PC-3 (cell line): ENCODE data around the gene SLCO3A1.

Experiments used
- CTCF ChIP-seq: fragments of 300-600 bp; sonication (generic); conservative IDR thresholded peaks from 2 replicates; pipeline ENCODE4 v1.5.1; 2017; ENCODE audit warnings: antibody characterized with exemption, low read depth, mild to moderate bottlenecking, low read length
- EZH2 ChIP-seq: fragments of 300-600 bp; sonication (generic); IDR thresholded peaks from one replicate; pipeline ENCODE4 v1.6.1; 2017; ENCODE audit warnings: antibody characterized with exemption, mild to moderate bottlenecking, low read length; ENCODE audit not compliant: unreplicated experiment
- EZH2phosphoT487 ChIP-seq: fragments of 300-600 bp; sonication (generic); IDR thresholded peaks from 2 replicates; pipeline ENCODE4 v1.6.1; 2018; ENCODE audit warnings: mild to moderate bottlenecking, antibody characterized with exemption, low read length, borderline replicate concordance

- TF ChIP-seq EZH2 (no peak), CTCF (no peak), EZH2phosphoT487 (no peak)
These were observed 266.7 kb downstream of the SLCO3A1 start for GRCh38 chr15:92120094-92120795.
